ENCODE data around the gene CETP.
"Not testable (repeated sequence)": the region's sequence is repeated elsewhere in the genome, so short reads cannot be mapped to it uniquely, and the experiment has no call there.

The CETP gene

GRCh38 chr16:56961851-56962281 lies at the start of gene CETP:
Gene CETP, plus strand, starts transcription at chr16:56961950. Its CDS starts 30 bp downstream, at chr16:56961980.
- no peak for DNase-seq

- DNase-seq: no peak
Measured at GRCh38 chr16:56912746-56913708, 48.7 kb upstream of the CETP start.

GRCh38 chr16:56914896-56915295 lies 46.9 kb upstream of the CETP start:
- no peak for DNase-seq

GRCh38 chr16:56915336-56916119 lies 46.2 kb upstream of the CETP start:
- no peak for DNase-seq

GRCh38 chr16:56916571-56917403 lies 45.0 kb upstream of the CETP start:
- peak; percentile 61 for DNase-seq

GRCh38 chr16:56918467-56919012 lies 43.2 kb upstream of the CETP start:
- DNase-seq: no peak

- DNase-seq: no peak
Measured at GRCh38 chr16:56919099-56919800, 42.5 kb upstream of the CETP start.

GRCh38 chr16:56921571-56921970 lies 40.2 kb upstream of the CETP start:
- no peak for DNase-seq

- no peak for DNase-seq
Measured at GRCh38 chr16:56923481-56924091, 38.2 kb upstream of the CETP start.

- DNase-seq: no peak
Measured at GRCh38 chr16:56927471-56927870, 34.3 kb upstream of the CETP start.

- DNase-seq: no peak
Measured at GRCh38 chr16:56929639-56930038, 32.1 kb upstream of the CETP start.

GRCh38 chr16:56930486-56931270 lies 31.1 kb upstream of the CETP start:
- no peak for DNase-seq

- no peak for DNase-seq
Measured at GRCh38 chr16:56931271-56931891, 30.4 kb upstream of the CETP start.

- peak; percentile 99 for DNase-seq
Measured at GRCh38 chr16:56931892-56932720, 29.6 kb upstream of the CETP start, which contains the start of gene HERPUD1. Gene HERPUD1, plus strand, starts transcription at chr16:56932142. Its CDS starts 103 bp downstream, at chr16:56932245.

GRCh38 chr16:56932721-56933619 lies 28.8 kb upstream of the CETP start:
- DNase-seq: peak; percentile 49

GRCh38 chr16:56933828-56934598 lies 27.7 kb upstream of the CETP start:
- DNase-seq: no peak

- not testable (repeated sequence) for DNase-seq
Measured at GRCh38 chr16:56934599-56935145, 27.1 kb upstream of the CETP start.
